Choroid plexus epithelial cell (primary cell): ENCODE data around the gene SYMPK.

ENCODE experiments used
- DNase-seq: peaks from one replicate; pipeline ENCODE4 v3.0.0-alpha.2; 2010; ENCODE audit warnings: low read depth
- H3K4me3 ChIP-seq: 2 replicates; pipeline ENCODE4 v1.5.1; 2011; ENCODE audit warnings: low read depth, mild to moderate bottlenecking, control low read depth, low read length, moderate library complexity
- CTCF ChIP-seq: conservative IDR thresholded peaks from 2 replicates; pipeline ENCODE4 v1.5.1; 2011; ENCODE audit warnings: low read depth, mild to moderate bottlenecking, control low read depth, inconsistent platforms, low read length, moderate library complexity

The SYMPK gene

DNA sequence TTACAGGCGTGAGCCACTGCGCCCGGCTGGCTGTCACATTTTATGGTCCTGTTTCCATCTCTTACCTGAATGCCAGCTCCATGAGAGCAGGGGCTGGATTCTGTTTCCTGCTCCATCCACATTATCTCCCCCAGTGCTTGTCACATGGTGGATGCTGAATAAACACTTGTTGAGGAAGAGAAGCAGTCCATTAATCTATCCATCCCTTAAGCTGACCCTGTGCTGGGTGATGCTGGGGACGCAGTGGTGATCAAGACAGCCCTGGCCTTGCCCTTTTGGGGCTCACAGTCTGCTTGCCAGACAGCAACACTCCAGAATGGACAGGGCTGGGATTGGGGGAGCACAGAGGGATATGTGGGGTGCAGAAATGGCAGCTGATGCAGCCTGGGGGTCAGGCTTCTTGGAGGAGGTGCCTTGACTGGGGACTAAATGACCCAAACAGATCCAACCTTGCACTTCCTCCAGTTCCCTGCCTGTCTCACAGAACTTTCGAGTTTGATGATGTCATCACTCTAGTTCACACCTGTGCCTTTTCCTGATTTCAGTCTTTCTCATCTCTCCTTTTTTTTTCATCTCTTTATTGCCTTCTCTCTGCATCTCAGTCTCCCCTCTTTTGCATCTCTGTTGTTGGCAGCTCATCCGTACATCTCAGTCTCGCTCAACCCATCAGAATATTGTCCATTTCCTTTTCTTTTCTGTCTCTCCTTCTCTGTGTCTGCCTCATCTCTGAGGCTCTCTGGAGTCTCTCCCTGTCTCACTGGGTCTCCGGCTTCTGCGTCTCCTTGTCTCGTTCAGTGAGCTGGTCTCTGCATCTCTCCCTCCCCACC lies 18.3 kb upstream of the SYMPK start:
- H3K4me3 ChIP-seq = no peak overlapping the region
- TF ChIP-seq CTCF = no peak
- DNase-seq = no peak

GRCh38 chr19:45879971-45880370 lies 17.0 kb upstream of the SYMPK start:
- no peak for DNase-seq
- H3K4me3 ChIP-seq = no peak overlapping the region
- TF ChIP-seq CTCF = no peak

DNA sequence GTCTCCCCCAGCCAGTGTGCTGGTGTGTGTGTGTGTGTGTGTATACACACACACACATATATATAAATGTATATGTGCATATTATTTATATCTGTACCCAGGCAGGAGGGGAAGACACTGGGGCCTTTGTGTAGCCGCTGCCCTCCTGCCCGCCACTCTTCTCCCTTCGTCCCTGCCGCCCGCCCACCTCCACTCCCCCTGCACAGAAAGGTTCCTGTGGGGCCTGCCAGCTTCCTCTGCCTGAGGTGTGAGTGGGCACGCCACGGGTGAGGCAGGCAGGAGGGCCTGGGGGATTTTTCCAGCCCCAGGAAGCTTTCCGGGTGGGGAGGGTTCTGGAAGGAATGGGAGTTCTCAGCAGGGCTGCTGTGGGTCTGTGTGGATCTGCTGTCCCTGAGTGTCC lies 16.1 kb upstream of the SYMPK start:
- DNase-seq = no peak
- no peak overlapping the region for H3K4me3 ChIP-seq

DNA sequence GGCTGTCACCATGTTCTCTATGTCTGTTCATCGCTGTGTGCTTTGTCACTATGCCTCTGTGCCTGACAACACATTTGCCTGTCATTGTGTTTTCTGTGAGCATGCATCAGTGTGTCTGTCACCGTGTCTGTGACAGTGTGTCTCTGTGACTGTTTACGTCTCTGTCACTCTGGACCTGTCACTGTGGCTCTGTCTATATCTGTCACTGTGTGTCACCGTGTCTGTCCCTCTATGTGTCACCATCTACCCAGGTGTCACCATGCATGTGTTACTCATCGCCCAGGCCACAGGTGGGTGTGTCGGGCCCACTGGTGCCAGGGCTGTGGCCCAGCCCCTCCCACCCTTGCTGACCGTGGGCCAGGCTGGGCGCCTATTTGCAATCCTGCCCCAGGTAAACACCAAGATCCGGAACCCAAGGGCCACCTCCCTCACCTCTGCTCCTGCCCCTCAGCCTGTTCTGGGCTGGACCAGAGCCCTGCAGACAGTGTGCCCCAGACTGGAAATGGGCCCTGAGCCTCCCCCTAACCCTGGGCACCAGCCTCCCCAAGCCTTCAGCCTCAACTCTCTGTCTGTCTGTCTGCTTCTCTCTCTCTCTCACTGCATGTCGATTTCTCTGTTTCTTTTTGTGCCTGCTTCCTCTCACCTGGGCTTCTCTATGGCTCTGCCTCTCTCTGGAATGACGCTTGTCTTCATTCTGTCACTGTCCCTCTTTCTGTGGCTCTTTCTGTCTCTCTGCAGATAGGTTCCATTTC lies 15.3 kb upstream of the SYMPK start:
- no peak overlapping the region for H3K4me3 ChIP-seq
- no peak for TF ChIP-seq CTCF
- DNase-seq = no peak

More for the DNA sequence above, 16.1 kb upstream of the SYMPK start:
- no peak for TF ChIP-seq CTCF

DNA sequence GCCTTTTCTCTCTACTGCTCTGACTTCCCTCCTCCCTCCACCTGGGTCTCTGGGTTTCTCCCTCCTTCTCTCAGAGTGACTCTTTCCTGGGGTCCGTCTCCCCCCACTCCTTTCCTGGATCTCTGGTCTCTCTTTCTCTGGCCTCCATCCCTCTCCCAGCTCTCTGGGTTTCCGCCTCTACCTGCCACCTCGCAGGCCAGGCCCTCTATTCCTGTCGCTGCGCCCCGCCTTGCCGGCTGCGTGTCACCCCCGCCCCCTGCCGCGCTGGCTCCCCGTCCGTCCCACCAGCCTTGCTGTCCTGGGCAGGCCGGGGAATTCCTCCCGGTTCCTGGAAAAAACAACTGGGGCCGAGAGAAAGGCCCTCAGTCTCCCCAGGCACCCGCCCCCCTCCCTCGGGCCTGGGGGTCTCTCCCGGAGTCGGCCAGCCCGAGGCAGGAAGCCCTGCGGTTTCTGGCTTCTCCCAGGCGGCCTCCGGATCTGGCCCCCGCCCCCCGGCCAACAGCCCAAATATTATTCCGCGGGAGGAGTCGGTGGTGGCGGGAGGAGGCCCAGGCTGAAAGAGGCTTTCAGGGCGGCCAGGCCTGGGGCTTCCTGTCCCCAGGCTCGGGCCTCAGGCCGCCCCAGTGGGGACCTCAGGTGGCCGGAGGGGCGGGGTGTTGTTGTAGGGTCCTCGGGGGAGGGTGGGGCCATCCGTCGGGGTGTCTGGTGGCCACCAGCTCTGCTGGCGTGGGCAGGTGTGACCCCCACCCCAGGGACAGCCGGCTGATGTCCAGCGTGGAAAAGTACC lies 13.7 kb upstream of the SYMPK start:
- peak overlapping the region; percentile 40 for H3K4me3 ChIP-seq
- no peak for TF ChIP-seq CTCF
- DNase-seq = no peak

DNA sequence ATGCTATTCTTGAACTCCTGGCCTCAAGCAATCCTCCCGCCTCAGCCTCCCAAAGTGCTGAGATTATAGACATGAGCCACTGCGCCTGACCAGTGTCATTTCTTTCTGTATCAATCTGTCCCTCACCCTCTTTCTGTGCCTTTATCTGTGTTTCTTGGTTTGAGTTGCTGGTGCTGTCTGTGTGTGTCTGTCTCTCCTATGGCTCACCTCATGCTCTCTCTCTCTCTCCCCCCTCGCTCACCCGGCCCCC lies 13.1 kb upstream of the SYMPK start:
- no peak for DNase-seq
- H3K4me3 ChIP-seq = no peak overlapping the region
- TF ChIP-seq CTCF = no peak
